IMR-90 (cell line): ENCODE data around the gene GSTM1. TPM values are rescaled to one million over a fixed set of nuclear protein-coding genes. Genes with fewer than 3 reads are reported as not detected.

Source experiments
- ATAC-seq: fragments of 200-7000 bp; cut with Tn5 transposase; 2 replicates; pipeline ENCODE4 v1.9.1; 2020; ENCODE audit warnings: low read depth, mild to moderate bottlenecking, moderate library complexity
- BruUV-seq: library from RNA; stranded (reverse); fragments of 400-500 nt; replicated peaks from 2 replicates; lab custom pipeline; 2021; lab: Mats Ljungman, UMichigan
- CTCF ChIA-PET: fragments of 300-600 bp; formaldehyde crosslinking; extraction: SDS; loops from one replicate; lab custom pipeline; 2021; ENCODE audit warnings: antibody characterized with exemption; lab: Yijun Ruan, JAX
- POLR2A ChIA-PET: fragments of 300-600 bp; sonication (Branson Sonifier 250); formaldehyde crosslinking; loops from one replicate; lab custom pipeline; 2022; ENCODE audit warnings: antibody characterized with exemption; ENCODE audit not compliant: unreplicated experiment; lab: Charles Lee
- DNase-seq: peaks from one replicate; pipeline ENCODE4 v3.0.0; 2013
- H2AFZ ChIP-seq: replicated peaks from 2 replicates; pipeline ENCODE3; 2013; ENCODE audit warnings: low read length, mild to moderate bottlenecking; ENCODE audit not compliant: poor library complexity
- H2AK5ac ChIP-seq: 2 replicates; pipeline ENCODE4 v1.6.1; 2013; ENCODE audit warnings: low read depth, low read length, inconsistent platforms
- H2AK9ac ChIP-seq: replicated peaks from 2 replicates; pipeline ENCODE3; 2013; ENCODE audit warnings: mild to moderate bottlenecking, low read depth, low read length, moderate library complexity; ENCODE audit not compliant: poor library complexity
- H2BK120ac ChIP-seq: 2 replicates; pipeline ENCODE4 v1.6.1; 2013; ENCODE audit warnings: low read depth, low read length, inconsistent platforms
- H2BK15ac ChIP-seq: 3 replicates; pipeline ENCODE4 v1.6.1; 2013; ENCODE audit warnings: low read depth, low read length, inconsistent platforms
- H2BK20ac ChIP-seq: 2 replicates; pipeline ENCODE4 v1.6.1; 2013; ENCODE audit warnings: low read depth, mild to moderate bottlenecking, inconsistent platforms, low read length, moderate library complexity
- H2BK5ac ChIP-seq: 2 replicates; pipeline ENCODE4 v1.6.1; 2013; ENCODE audit warnings: mild to moderate bottlenecking, low read depth, low read length, inconsistent platforms; ENCODE audit not compliant: poor library complexity, severe bottlenecking
- H3K14ac ChIP-seq: replicated peaks from 2 replicates; pipeline ENCODE4 v1.6.1; 2013; ENCODE audit warnings: low read depth, low read length, inconsistent platforms
- H3K18ac ChIP-seq: 2 replicates; pipeline ENCODE4 v1.6.1; 2013; ENCODE audit warnings: low read depth, low read length, control low read depth
- H3K23ac ChIP-seq: 2 replicates; pipeline ENCODE4 v1.6.1; 2013; ENCODE audit warnings: low read depth, low read length, inconsistent platforms
- H3K27ac ChIP-seq: 2 replicates; pipeline ENCODE4 v1.5.1; 2013; ENCODE audit warnings: mild to moderate bottlenecking, control low read depth, low read length; ENCODE audit not compliant: insufficient read depth
- H3K27me3 ChIP-seq: 2 replicates; pipeline ENCODE4 v1.6.1; 2013; ENCODE audit warnings: low read length; ENCODE audit not compliant: control insufficient read depth, insufficient read depth
- H3K36me3 ChIP-seq: 2 replicates; pipeline ENCODE4 v1.6.1; 2013; ENCODE audit warnings: low read length, mixed read lengths; ENCODE audit not compliant: control insufficient read depth, insufficient read depth
- H3K4ac ChIP-seq: 2 replicates; pipeline ENCODE4 v1.6.1; 2013; ENCODE audit warnings: low read depth, low read length, inconsistent platforms
- H3K4me1 ChIP-seq: 2 replicates; pipeline ENCODE4 v1.6.1; 2013; ENCODE audit warnings: low read length, mixed read lengths; ENCODE audit not compliant: control insufficient read depth, insufficient read depth
- H3K4me2 ChIP-seq: 2 replicates; pipeline ENCODE4 v1.6.1; 2013; ENCODE audit warnings: low read depth, mild to moderate bottlenecking, control low read depth, low read length, moderate library complexity
- H3K4me3 ChIP-seq: 2 replicates; pipeline ENCODE4 v1.5.1; 2013; ENCODE audit warnings: low read depth, mild to moderate bottlenecking, control low read depth, low read length, moderate library complexity; ENCODE audit not compliant: insufficient read depth
- H3K56ac ChIP-seq: 2 replicates; pipeline ENCODE4 v1.6.1; 2013; ENCODE audit warnings: low read length, inconsistent platforms; ENCODE audit not compliant: insufficient read depth; ENCODE audit errors: extremely low read depth
- H3K79me1 ChIP-seq, 2 experiments: 2 replicates each; pipeline ENCODE4 v1.6.1; 2013; ENCODE audit warnings: low read length in 2 of 2, inconsistent platforms in 1 of 2, low read depth in 1 of 2
- H3K9ac ChIP-seq: 2 replicates; pipeline ENCODE4 v1.6.1; 2013; ENCODE audit warnings: low read depth, low read length, control low read depth
- H3K9me1 ChIP-seq: 2 replicates; pipeline ENCODE4 v1.6.1; 2013; ENCODE audit warnings: low read length, inconsistent platforms; ENCODE audit not compliant: insufficient read depth
- H3K9me3 ChIP-seq: 2 replicates; pipeline ENCODE4 v1.6.1; 2013; ENCODE audit warnings: low read length; ENCODE audit not compliant: control insufficient read depth, insufficient read depth
- H4K20me1 ChIP-seq: 2 replicates; pipeline ENCODE4 v1.6.1; 2013; ENCODE audit warnings: low read length, inconsistent platforms; ENCODE audit not compliant: insufficient read depth
- H4K5ac ChIP-seq: 2 replicates; pipeline ENCODE4 v1.6.1; 2013; ENCODE audit warnings: mild to moderate bottlenecking, low read depth, low read length, control low read depth
- H4K8ac ChIP-seq, 2 experiments: 2 replicates each; pipeline ENCODE4 v1.6.1; 2013; ENCODE audit warnings: low read depth in 2 of 2, low read length in 2 of 2, control low read depth in 1 of 2, inconsistent platforms in 1 of 2
- H4K91ac ChIP-seq: 2 replicates; pipeline ENCODE4 v1.6.1; 2013; ENCODE audit warnings: low read depth, low read length, inconsistent platforms; ENCODE audit not compliant: insufficient read depth
- BHLHE40 ChIP-seq: fragments of 150-350 bp; IDR thresholded peaks from 2 replicates; pipeline ENCODE4 v1.6.1; 2016; ENCODE audit warnings: mild to moderate bottlenecking, low read depth, low read length
- CTCF ChIP-seq: conservative IDR thresholded peaks from 2 replicates; pipeline ENCODE4 v1.5.1; 2012; ENCODE audit warnings: mild to moderate bottlenecking, low read depth, low read length, improper control_type of control experiment
- ELK1 ChIP-seq: fragments of 150-350 bp; IDR thresholded peaks from 2 replicates; pipeline ENCODE4 v1.6.1; 2016; ENCODE audit warnings: low read depth, mild to moderate bottlenecking, low read length, moderate library complexity, borderline replicate concordance
- FOS ChIP-seq: fragments of 150-350 bp; IDR thresholded peaks from 2 replicates; pipeline ENCODE4 v1.6.1; 2016; ENCODE audit warnings: low read depth, low read length
- MAZ ChIP-seq: IDR thresholded peaks from 2 replicates; pipeline ENCODE4 v1.6.1; 2012; ENCODE audit warnings: low read depth, mild to moderate bottlenecking, low read length, improper control_type of control experiment, moderate library complexity, borderline replicate concordance
- MXI1 ChIP-seq: IDR thresholded peaks from 2 replicates; pipeline ENCODE4 v1.6.1; 2012; ENCODE audit warnings: low read depth, mild to moderate bottlenecking, low read length, moderate library complexity, borderline replicate concordance
- NFE2L2 ChIP-seq: fragments of 150-350 bp; IDR thresholded peaks from 2 replicates; pipeline ENCODE4 v1.6.1; 2016; ENCODE audit warnings: low read depth, mild to moderate bottlenecking, low read length
- RAD21 ChIP-seq: IDR thresholded peaks from 2 replicates; pipeline ENCODE4 v1.6.1; 2012; ENCODE audit warnings: low read length, improper control_type of control experiment
- RCOR1 ChIP-seq: IDR thresholded peaks from 2 replicates; pipeline ENCODE4 v1.6.1; 2012; ENCODE audit warnings: mild to moderate bottlenecking, low read length, improper control_type of control experiment; ENCODE audit not compliant: insufficient replicate concordance
- RFX5 ChIP-seq: IDR thresholded peaks from 2 replicates; pipeline ENCODE4 v1.8.0; 2012; ENCODE audit warnings: low read depth, mild to moderate bottlenecking, low read length, moderate library complexity
- SMC3 ChIP-seq: fragments of 150-350 bp; IDR thresholded peaks from 2 replicates; pipeline ENCODE4 v1.6.1; 2016; ENCODE audit warnings: low read depth, mild to moderate bottlenecking, antibody characterized with exemption, low read length, moderate library complexity
- USF2 ChIP-seq: fragments of 150-350 bp; IDR thresholded peaks from 2 replicates; pipeline ENCODE4 v1.6.1; 2017; ENCODE audit warnings: mild to moderate bottlenecking, antibody characterized with exemption, low read length, low read depth
- whole genome bisulfite sequencing, 2 experiments: methylation state at CpG; one replicate each; pipeline versions ENCODE4 v1.1.5 to v1.1.7; 2013; ENCODE audit warnings: missing lambda C conversion rate in 2 of 2; ENCODE audit not compliant: insufficient read length in 1 of 2; ENCODE audit errors: extremely low coverage in 2 of 2; 5-methylcytosine and 5-hydroxymethylcytosine counted together
- dilution Hi-C: fragments of 300-500 bp; cut with HindIII; formaldehyde crosslinking; loops from one replicate; pipeline ENCODE4 v1.14.3; 2018; ENCODE audit warnings: low sequenced_read_pairs; ENCODE audit not compliant: unreplicated experiment
- in situ Hi-C: fragments of 300-500 bp; cut with MboI; formaldehyde crosslinking; loops from 3 replicates; pipeline ENCODE4 v1.14.3; 2019; ENCODE audit warnings: low sequenced_read_pairs, inconsistent platforms, mixed read lengths
- intact Hi-C: fragments of 100-400 bp; cut with micrococcal nuclease; formaldehyde crosslinking; loops from 2 replicates; pipeline ENCODE4 v1.10.0; 2022
- polyA plus RNA-seq, 3 experiments: library from polyadenylated mRNA; depleted of rRNA; stranded (reverse); fragments of >200 nt; gene quantifications; 2 replicates each; pipeline ENCODE4 v1.2.3, GENCODE V29; 2012; ENCODE audit warnings: low replicate concordance in 1 of 3
- total RNA-seq: library from RNA; depleted of rRNA; stranded (reverse); fragments of >200 nt; gene quantifications from 2 replicates; pipeline ENCODE4 v1.2.3, GENCODE V29; 2012

GSTM1 gene
- total and polyA plus RNA-seq, 2 of the 4 experiments (the other 2 are of a cell fraction) = not detected

- no TSS peak for BruUV-seq
- no peak overlapping the region for H3K23ac ChIP-seq
- TF ChIP-seq RAD21 = no peak
- TF ChIP-seq ELK1 = no peak
- TF ChIP-seq BHLHE40 = no peak
- no peak for TF ChIP-seq MAZ
- TF ChIP-seq FOS = no peak
- TF ChIP-seq RCOR1 = no peak
- no peak for TF ChIP-seq CTCF
- TF ChIP-seq RFX5 = no peak
- no peak for TF ChIP-seq USF2
- no peak for TF ChIP-seq SMC3
- no peak for TF ChIP-seq NFE2L2
- TF ChIP-seq MXI1 = no peak
- no peak overlapping the region for H4K91ac ChIP-seq
- POLR2A ChIA-PET = no interaction called here
- no peaks in the 10 kb centered on the region; the same call in 1 of the 2 replicates for H3K9me3 ChIP-seq
- no peak overlapping the region for H3K14ac ChIP-seq
- H3K9ac ChIP-seq = no peak overlapping the region
- dilution Hi-C loops = no loop called here
- no peak overlapping the region for H2AK5ac ChIP-seq
- H3K36me3 ChIP-seq = no peaks in the 10 kb centered on the region
- no peak overlapping the region for H2BK15ac ChIP-seq
- ATAC-seq (no peak), DNase-seq (no peak)
- no peak overlapping the region for H4K8ac ChIP-seq
- no peak overlapping the region for H3K18ac ChIP-seq
- CTCF ChIA-PET = no interaction called here
- no peak overlapping the region for H2BK5ac ChIP-seq
- no peaks in the 10 kb centered on the region for H3K79me1 ChIP-seq
- no peak overlapping the region for H2BK120ac ChIP-seq
- H3K27me3 ChIP-seq = peaks cover 4% of the 10 kb centered on the region
- peaks cover 2% of the 10 kb centered on the region; the same call in 1 of the 2 replicates for H3K4me1 ChIP-seq
- H3K56ac ChIP-seq = no peak overlapping the region
- no peak overlapping the region for H3K4me3 ChIP-seq
- H3K27ac ChIP-seq = no peak overlapping the region
- H3K4ac ChIP-seq = no peak overlapping the region
- no peaks in the 10 kb centered on the region for H4K20me1 ChIP-seq
- no peak overlapping the region for H3K4me2 ChIP-seq
- H2BK20ac ChIP-seq = no peak overlapping the region
- WGBS, 2 experiments = no CpG with 5 or more reads among the region's 5 CpGs
- H2AFZ ChIP-seq = no peak overlapping the region
- H3K9me1 ChIP-seq = 0 out of 2 replicates have a peak, but pooled peaks cover 3% of the 10 kb centered on the region
- H2AK9ac ChIP-seq = no peak overlapping the region
- intact Hi-C loops = loop anchor here (5.0 kb wide), 1 partner anchor 48 kb away; no protein-coding TSS in a partner anchor
- in situ Hi-C loops = no loop called here
- H4K5ac ChIP-seq = no peak overlapping the region
Observed at GRCh38 chr1:109724933-109725332, 37.3 kb downstream of the GSTM1 start.
